Measurements from ENCODE around the gene PSORS1C1. TPM values are rescaled to one million over a fixed set of nuclear protein-coding genes. Genes with fewer than 3 reads are reported as not detected.

Gene PSORS1C1
- total RNA-seq, 1 experiment from 2014 or later, result 0.37 TPM

DNA sequence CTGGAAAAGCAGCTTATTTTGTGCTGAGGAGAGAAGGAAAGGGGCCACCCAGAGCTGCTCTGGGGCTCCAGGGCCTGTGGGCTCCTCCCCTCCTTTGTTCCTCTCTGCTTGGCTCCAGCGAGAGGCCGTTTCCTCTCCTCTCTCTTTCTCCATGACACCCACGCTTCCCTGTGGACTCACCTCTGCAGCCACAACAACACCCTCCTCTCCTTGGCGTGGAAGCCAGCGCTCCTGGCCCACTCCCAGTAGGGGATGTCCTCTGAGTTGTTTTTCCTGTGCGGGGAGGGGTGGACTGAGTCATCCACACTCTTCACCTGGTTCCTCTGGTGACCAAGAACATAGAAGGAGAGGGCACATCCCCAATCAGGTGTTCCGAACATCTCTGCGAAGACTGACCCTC, 10.6 kb downstream of the PSORS1C1 start:
- no peak for DNase-seq (ENCODE audit: extremely low read depth, low read depth)

GRCh38 chr6:31125586-31126363, 11.2 kb downstream of the PSORS1C1 start:
- peak; percentile 48 for DNase-seq (ENCODE audit: extremely low read depth, low read depth)

GRCh38 chr6:31126396-31127175, 12.0 kb downstream of the PSORS1C1 start:
- DNase-seq (ENCODE audit: extremely low read depth, low read depth), result no peak

DNA sequence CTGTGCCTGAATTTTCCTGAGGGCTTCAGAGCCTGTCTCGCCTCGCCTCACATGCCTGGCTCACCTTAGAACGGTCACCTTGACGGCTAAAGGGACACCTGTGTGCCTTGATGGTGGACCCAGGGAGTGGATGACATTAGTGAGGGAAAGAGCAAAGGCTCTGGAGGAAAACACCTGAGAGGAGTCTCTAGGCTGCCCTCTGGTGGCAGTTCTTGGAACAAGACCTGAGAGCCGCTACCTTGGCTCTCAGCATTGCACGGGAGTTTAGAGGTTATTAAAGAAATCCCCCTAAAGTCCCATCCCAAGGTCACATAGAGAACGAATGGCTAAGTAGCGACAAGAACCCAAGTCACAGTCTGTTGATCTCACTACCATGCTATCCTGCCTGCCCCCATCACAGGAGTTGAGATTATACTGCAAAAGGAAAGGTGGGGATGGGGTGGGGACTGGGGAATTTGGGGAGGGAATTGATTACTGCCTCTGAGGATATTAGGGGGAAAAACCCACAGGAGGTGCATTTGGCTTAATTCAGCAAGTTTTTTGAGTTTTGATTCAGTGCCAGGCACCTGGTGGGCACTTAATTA, 13.6 kb downstream of the PSORS1C1 start:
- DNase-seq (ENCODE audit: extremely low read depth, low read depth), result peak; percentile 40

DNA sequence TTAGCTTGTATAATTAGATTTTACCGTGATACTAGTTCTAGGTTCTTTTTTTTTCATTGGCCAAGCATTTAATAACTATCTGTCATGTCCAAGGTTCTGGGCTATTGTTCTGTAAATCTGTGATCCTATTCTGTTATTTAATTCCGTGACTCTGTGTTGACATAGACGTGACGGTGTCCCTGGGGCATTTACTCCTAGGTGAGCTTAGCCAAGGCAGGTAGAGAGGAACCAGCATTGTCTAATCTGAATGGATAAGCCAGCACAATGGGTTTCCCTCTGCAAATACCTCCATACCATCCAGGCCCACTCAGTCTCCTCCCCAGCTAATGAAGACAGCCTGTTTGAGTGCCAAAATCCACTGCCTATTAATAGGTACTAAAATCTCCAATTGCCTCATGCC, 14.5 kb downstream of the PSORS1C1 start:
- no peak for DNase-seq (ENCODE audit: extremely low read depth, low read depth)

DNA sequence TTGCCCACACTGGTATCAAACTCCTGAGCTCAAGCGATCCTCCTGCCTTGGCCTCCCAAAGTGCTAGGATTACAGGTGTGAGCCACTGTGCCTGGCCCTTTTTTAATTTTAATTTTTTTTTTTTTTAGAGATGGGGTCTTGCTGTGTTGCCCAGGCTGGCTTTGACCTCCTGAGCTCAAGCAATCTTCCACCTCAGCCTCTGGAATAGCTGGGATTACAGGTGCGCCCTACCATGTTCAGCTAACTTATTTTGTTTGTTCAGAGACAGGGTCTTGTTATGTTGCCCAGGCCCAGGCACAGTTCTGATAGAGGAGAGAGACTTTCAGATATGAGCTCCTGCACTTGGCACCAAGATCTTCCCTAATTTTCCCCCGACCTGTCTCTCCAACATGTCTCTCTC, 16.2 kb downstream of the PSORS1C1 start:
- no peak for DNase-seq (ENCODE audit: extremely low read depth, low read depth)

DNA sequence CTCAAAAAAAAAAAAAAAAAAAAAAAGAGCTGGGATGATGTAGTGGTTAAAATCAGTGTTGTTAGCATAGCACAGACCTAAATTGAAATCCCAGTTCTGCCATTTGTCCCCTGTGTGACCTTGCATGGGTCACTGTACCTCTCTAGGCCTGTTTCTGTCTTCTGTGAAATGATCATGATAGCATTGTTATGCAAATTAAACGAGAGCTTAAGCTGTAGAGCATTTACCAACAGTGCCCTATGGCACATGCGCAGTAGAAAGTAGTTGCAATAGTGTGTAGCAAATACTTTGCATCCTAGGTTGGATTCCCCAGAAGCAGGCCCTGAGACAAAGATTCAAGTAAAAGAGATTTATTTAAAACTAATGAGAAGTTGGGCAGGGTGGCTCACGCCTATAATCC, 17.0 kb downstream of the PSORS1C1 start:
- DNase-seq (ENCODE audit: extremely low read depth, low read depth), result no peak

- DNase-seq (ENCODE audit: extremely low read depth, low read depth), result no peak
These were observed 18.2 kb downstream of the PSORS1C1 start for GRCh38 chr6:31132806-31133205.

GRCh38 chr6:31135710-31136109, 21.1 kb downstream of the PSORS1C1 start:
- DNase-seq (ENCODE audit: extremely low read depth, low read depth), result no peak

DNA sequence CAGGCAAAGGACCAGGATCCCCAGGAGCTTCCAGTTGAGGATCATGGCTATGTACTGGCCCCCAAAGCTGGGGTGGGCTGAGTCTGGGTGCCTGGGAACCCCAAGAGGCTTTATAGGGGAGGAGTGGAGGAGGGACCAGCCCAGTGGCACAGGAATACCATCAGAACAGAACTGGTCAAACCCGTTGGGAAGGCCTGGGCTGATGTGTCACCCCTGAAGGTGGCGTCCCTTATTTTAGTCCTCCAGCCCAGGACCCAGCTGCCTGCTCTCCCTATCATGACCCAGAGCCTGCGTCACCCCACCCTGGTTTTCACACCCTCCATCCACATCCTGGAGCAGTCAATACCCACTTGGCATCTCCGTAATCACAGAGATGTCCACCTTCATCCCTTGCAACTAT, 24.4 kb downstream of the PSORS1C1 start, which contains the start of gene PSORS1C2:
Gene PSORS1C2 (minus strand): TSS at position 85 of the 400 bp plus-strand sequence. CDS start 40 bp downstream, at position 45.
- no peak for DNase-seq (ENCODE audit: extremely low read depth, low read depth)

- DNase-seq (ENCODE audit: extremely low read depth, low read depth), result no peak
These were observed 25.0 kb downstream of the PSORS1C1 start for GRCh38 chr6:31139599-31139998.

GRCh38 chr6:31140643-31141042, 26.0 kb downstream of the PSORS1C1 start:
- DNase-seq (ENCODE audit: extremely low read depth, low read depth), result no peak

GRCh38 chr6:31142361-31142761, 27.8 kb downstream of the PSORS1C1 start:
- no peak for DNase-seq (ENCODE audit: extremely low read depth, low read depth)

GRCh38 chr6:31143148-31143547, 28.5 kb downstream of the PSORS1C1 start:
- DNase-seq (ENCODE audit: extremely low read depth, low read depth), result no peak

DNA sequence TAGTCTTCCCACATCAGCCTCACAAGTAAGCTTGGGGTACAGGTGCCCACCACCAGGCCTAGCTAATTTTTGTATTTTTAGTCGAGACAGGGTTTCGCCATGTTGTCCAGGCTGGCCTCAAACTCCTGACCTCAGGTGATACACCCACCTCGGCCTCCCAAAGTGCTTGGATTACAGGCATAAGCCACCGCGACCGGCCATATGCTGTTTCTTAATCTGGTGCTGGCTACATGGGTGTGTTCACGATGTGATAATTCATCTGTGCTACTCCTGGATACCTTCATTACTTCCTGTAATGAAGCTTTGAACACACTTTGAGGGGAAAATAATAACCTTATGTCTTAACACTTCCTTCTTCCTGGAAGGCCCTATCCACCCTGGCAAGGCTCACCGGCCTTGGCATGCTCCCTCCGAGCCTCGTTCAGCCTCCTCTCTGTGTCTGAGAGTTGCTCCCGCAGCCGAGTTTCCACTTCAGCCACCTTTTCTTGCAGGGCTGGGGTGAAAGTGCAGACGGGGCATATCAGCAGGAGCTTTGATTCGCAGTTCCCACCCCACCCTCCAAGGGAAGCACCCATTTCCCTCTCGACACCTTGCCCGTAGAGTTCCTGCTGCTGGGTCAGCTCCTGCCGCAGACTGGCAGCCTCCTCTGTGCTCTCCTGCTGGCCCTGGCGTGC, 29.8 kb downstream of the PSORS1C1 start:
- no peak for DNase-seq (ENCODE audit: extremely low read depth, low read depth)

DNA sequence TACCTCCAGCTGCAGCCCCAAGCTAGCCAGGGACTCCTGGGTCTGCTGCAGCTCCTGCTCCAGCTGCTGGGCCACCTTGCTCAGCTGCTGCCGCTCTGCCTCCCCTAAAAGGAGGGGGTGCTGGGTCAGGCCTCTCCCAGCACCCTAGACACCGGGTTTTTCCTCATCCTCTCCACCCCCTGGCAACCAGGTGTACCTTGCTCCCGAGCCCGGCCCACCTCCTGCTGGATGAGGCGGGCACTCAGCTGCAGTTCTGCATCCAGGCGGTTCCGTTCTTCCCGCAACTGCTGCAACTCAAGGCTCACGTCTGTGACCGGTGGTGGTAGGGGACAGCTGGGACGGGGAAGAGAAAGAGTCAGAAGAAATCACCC, 30.4 kb downstream of the PSORS1C1 start:
- DNase-seq (ENCODE audit: extremely low read depth, low read depth), result no peak

DNA sequence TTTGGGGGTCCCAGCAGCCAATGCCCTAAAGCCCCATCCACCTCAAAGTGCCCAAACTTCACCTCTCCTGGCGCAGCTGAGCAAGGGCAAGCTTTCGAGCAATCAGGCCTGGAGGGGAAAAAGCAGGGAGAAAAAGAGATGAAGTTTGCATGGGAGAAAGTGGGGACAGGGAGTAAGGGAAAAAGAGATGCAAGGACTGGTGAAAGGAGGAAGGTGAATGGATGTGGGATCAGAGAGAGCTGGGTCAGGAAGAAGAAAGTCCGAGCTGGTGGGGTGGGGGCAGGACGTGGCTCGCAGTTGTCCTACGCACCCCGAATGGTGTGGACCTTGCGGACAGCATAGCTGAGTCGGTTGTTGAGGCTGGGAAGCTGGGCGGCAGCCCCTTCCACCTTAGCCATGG, 30.8 kb downstream of the PSORS1C1 start:
- no peak for DNase-seq (ENCODE audit: extremely low read depth, low read depth)

- no peak for DNase-seq (ENCODE audit: extremely low read depth, low read depth)
These were observed 35.3 kb downstream of the PSORS1C1 start for GRCh38 chr6:31149827-31150447.

- DNase-seq (ENCODE audit: extremely low read depth, low read depth), result no peak
These were observed 38.2 kb downstream of the PSORS1C1 start for GRCh38 chr6:31152781-31153180.

- no peak for DNase-seq (ENCODE audit: extremely low read depth, low read depth)
These were observed 39.8 kb downstream of the PSORS1C1 start for GRCh38 chr6:31154436-31154835.

DNA sequence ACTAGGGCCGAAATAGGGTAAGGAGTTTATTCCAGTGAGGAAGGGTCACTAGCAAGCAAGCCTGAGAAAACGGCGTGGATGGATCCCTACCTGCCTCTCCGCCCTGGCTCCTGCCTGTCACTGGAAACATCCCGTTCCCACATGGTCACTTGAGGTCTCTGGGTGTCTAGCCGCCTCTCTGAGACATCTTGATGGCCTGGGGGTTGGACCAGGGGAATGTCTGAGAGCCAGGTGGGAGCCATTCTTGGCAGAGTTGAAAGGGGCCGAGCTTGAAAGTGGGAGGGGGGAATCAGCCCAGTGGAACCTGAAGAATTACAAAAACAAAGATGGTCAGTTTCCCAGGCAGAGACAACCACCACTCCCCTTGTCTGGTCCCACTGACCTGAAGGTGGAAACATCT, 42.0 kb downstream of the PSORS1C1 start:
- no peak for DNase-seq (ENCODE audit: extremely low read depth, low read depth)

Data from NCI-H460 (cell line).